NCI-H2196 (cell line): ENCODE data around the gene CATSPERB.
A peak's percentile ranks its signal among the peaks of the same experiment; 100 is the strongest.
"Not testable (repeated sequence)": the region's sequence is repeated elsewhere in the genome, so short reads cannot be mapped to it uniquely, and the experiment has no call there.

Experiments
- DNase-seq: peaks from one replicate; lab custom pipeline; 2025; ENCODE audit not compliant: unreplicated experiment; lab: John Stamatoyannopoulos, UW

The CATSPERB gene, protein sequence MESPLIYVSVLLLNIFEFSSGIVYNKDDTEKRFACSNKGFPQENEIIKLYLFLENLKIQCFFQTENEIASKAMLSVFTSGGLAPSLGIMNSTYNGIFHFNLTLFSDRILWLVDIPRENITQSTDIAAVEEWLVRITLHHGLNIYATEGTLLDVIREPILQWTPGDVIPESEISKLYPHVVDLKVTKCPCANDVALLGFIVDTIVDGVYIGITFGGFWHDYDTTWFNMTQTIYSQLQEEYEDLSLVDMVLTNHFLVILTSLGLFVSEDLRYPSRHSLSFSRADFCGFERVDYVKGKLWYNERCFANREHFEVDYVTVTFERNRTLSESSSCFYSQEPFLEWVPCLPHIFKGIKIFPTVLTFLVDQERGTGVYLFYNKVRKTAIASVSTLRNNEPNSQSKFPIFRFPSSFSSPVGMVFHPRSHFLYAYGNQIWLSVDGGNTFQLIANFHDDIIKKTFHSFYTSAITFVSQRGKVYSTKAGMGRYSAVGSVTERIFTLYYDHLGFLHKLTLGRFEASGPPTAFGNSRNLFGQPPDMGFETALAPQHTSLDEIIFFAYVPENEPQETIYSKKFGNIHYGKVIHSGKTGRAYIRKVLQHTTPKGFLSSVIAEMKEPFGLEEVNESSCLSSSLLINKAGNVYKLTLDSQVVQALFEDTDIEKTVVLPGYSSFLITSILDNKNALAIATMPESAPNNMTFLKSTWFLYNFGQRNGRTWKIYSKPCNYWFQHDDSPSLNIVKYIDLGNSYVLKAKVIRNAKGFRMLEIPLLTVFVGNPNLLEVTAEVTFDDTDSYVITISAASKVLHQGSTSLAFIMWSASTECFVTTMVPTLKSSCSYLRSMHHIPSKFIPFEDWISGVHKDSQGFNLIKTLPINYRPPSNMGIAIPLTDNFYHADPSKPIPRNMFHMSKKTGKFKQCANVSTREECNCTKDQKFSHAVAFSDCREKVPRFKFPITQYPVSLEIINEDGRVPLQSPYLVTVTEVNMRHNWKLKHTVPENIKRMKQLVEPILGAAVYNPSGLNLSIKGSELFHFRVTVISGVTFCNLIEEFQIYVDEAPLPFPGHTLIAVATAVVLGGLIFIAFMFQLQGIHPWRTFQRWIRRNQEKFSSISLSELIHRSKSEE

DNA sequence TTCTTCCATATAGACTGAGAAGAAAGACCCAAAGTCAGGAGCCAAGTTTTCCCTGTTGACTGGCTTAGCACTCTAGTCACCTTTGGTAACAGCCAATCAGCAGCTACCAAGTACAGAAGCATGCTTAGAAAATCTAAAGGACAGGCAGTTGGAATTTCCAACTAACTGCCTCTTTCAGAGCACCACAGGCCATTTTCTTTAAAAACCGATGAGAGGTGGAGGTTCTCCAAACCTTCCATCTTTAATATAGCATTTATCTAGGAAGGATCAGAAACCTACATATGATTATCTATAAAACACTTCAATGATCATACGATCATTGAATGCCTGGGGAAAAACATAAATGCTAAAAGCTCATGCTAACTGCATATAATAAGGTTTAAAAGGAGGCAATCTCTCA, at the start of gene CATSPERB:
TSS of gene CATSPERB (minus strand) at position 101 of the 400 bp plus-strand sequence. CDS start 2,607 bp downstream, outside the sequence.
- no peak for DNase-seq

DNA sequence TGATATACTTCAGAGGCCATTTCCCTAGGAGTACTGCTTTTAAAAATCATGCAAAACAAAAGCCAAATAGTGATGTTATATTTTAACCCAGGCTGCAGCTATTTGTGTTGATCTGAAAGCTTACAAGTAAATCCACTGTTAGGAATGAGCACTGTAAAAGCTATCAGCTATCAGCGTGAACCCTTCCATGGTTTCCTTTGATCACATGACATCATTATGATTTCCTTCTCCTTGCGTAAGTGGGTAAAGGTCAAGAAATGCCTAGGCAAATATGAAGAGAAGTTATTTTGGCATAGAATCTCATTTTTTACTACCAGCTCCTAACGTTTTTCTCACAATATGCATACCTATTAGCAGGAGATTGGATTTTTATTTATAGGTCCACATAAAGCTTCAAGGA, 48.6 kb upstream of the CATSPERB start:
- DNase-seq, result no peak

DNA sequence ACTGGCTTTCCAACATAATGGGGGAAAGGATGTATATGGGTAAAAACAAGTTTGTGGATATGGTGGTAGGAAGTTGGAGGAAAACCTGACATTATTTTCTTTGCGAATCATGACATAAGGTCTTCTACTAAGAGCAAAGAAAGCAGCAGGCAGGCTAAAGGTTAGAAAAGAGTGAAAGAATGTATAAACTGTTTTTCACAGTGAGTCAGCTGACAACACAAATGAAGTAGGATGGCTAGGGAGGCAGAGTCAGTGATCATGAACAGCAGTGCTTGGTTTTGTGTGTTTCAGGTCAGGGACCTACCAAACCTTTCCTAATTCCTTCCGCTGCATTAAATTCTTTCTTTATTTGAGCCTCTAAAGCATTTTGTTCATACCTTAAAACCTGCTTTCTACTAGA, 46.3 kb upstream of the CATSPERB start:
- no peak for DNase-seq

DNA sequence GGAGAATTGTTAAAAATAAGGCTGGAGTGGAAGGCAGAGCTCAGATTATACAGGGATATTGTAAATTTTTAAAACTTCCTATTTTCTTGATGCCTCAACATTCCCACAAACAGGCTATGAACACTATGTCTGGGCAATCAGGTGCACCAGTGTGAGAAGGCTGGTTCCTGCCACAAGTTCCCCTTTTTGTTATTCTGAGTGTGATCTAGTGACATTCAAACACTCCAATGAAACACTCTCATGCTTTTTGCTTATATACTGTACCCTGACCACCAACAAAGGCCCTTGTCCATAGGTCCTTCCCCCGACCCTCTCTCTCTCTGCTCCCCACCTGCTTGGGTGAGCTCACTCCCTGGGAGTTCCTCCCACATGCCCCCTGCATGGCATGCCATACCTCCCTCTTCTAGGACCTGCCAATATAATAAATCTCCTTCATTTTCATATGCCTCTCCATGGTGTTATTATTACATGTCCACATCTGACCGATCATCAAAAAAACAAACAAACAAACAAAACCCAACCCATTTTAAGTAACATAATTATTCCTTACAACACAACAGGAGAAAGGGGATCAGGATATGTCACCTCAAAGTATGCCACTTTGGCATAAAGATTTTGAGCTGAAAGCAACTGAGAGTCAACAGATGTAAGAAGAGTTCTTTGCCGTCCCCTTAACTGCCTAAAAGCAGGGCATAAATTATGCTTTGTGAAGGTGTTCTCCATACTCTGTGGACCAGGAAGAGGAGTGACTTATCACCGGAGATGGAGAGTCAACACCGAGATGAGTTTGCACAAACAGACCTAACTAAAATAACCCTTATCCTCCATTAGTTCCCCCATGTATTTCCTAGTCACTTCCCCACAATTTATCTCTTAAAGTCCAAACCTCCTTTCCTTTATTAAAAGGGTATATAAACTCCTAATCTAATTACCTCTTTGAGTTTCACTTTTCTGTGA, 42.5 kb upstream of the CATSPERB start:
- no peak for DNase-seq

DNA sequence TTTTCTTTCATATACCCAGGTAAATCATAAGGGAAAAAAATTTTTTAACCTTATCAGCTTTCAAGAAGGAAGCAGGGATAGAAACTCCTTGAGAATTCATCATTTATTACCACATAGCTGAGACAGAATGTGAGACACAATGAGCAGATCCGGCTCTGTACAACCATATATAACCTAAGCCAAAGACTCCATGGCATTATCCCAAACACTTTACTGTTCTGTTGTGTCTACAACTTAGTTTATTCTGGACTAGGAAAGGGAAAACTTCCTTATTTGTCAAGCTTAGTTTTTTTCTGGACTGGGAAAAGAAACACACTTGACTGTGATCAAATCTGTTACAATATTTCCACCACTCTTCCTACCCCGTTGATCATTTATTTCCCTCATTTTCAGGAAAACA, 38.3 kb upstream of the CATSPERB start:
- no peak for DNase-seq

DNA sequence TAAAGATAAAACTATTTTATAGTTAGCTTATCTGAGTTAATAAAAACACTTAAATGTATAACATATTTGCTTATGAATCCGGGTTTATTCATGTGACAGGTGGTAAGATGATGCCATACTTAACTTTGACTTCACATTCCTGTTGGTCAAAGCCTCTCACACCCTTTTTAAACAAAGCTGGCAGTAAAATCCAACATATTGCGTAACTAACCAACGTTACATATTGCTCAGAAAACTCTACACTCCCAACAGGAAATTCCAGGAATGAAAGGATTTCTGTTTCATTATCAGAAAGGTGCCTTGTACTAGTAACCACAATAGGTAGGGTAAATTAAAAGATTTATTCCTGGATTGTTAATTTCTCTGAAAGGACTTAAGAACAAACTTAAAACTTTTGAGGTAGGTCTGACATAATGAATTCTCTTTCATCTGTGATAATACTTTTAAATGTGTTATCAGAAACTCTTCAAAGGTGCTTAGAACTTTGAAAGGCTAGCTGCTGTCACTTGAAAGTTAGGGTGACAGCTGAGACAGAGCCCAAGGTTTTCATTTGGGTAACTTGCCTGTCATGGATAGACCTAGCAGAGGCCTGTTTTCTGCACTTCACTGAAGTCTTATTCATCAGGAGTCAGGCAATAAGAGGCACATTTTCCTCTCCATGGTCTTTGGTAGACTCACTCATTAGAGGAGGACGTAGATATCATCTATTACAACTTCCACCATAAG, 23.8 kb upstream of the CATSPERB start:
- peak; percentile 3 for DNase-seq

DNA sequence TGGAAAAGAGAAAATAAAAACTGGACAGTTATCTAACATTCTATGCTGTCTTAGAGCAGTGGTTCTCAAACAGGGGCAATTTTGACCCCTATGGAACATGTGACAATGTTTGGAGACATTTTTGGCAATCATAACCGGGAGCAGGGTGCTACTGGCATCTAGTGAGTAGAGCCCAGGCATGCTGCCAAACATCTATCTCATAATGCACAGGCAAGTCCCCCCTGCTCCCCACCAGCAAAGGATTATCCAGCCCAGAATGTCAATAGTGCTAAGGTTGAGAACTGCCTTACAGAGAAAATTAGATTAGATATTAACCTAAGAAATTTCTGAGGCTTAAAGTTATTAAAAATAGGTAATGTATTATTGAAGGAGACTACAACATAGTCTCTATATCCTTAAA, 22.9 kb upstream of the CATSPERB start:
- DNase-seq, result no peak

DNA sequence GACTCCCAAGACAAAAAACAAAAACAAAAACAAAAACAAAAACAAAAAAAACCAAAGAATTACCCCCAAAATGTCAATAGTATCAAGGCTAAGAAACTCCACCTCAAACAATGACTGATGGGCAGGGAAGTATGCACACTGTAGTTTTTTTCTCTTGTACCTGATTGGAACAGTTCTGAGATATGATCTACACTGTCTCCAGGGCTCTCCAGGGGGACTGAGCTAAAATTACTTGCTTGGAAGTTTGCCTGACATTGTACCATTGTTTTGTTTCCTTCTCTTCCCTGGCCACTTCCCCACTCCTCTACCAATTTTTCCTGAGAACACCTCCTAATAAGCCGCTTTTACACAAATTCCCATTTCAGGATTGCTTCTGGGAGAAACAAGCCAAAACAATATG, 22.3 kb upstream of the CATSPERB start:
- DNase-seq, result no peak

DNA sequence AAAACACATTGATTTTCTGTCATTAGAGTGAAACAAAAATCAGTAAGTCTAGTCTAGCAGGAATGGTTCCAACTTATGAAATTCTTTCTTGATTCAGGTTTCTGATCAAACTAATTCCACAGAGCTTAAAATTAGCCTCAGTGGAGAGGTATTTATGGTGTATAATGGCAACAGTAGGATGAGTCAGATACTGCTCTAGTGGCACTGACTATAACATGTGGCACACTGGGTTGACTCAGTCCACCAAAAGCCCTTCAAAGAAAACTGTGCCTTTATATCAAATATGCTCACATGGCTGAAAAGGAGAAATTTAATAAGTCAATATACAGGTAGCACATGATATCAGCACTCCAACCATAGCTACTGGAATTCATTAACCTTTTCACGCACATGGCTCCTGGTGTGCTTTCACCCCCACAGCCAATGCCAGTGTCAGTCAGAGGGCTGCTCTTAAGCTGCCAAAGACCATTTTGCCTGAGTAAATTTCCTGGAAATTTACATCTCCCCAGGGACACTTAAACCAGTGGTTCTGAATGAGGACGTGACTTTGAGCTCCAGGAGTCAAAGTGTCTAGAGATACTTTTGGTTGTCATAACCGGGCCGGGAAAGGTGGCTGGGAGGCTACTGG, 21.7 kb upstream of the CATSPERB start:
- no peak for DNase-seq

DNA sequence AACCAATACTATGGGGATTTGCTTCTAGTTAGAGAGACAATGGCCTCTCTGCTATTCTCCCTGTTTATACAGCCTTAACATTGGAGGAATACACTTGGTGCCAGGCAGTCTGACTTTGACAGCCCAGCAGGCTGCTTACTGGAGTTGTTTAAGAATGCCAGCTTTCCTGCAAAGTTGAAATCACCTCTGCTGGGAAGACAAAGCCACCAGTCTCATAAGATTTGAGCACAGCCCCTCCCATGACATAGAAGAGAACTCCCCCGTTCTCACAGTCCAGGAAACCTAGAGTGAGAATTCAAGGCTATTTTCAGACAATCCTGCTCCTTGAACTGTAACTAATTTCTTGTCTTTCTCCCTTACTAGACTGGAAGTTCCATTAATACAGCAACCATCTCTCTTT, 21.1 kb upstream of the CATSPERB start:
- DNase-seq, result no peak

DNA sequence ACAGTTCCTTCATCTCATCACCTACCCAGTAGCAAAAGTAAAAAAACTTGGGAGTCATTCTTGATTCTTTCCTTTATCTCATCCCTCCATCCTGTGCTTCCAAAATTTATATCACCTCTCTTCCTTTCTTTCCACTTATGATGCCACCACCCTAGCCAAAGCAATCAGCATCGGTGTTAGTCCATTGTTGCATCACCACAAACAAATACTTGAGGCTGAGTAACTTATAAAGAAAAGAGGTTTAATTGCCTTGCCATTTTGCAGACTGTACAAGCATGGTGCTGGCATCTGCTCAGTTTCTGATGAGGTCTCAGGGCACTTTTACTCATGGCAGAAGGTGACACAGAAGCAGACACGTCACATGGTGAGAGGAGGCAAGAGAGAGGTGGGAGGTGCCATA, 19.8 kb upstream of the CATSPERB start:
- DNase-seq, result no peak

DNA sequence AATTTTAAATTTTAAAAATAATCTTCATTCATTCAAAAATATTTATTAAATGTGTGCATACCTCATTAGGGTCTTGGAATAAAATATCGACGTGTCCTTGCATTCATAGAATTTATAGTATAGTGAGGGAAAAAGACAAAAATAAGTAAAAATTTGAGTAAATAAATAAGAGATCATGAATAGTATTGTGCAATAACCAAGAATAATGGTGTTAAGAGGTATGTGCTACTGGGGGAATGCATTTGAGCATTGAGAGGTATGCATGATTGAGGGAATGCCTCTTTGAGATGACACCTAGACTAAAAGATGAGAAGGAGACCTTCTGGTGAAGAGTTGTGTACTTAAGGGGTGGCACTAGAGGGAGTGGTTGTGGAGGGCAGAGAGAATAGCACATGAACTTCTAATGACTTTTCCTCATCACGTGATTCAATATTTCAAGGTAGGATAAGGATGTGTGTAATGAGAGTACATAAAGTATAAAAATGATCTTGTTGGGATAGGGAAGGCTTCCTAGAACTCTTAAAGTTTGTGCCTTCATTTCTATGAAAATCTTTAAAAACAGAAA, 18.8 kb upstream of the CATSPERB start:
- DNase-seq, result no peak

DNA sequence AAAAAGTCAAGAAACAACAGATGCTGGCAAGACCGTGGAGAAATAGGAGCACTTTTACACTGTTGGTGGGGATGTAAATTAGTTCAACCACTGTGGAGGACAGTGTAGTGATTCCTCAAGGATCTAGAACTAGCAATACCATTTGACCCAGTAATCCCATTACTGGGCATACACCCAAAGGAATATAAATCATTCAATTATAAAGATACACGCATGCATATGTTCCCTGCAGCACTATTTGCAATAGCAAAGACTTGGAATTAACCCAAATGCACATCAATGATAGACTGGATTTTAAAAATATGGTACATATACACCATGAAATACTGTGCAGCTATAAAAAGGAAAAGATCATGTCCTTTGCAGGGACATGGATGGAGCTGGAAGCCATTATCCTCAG, 18.0 kb upstream of the CATSPERB start:
- DNase-seq, result no peak

DNA sequence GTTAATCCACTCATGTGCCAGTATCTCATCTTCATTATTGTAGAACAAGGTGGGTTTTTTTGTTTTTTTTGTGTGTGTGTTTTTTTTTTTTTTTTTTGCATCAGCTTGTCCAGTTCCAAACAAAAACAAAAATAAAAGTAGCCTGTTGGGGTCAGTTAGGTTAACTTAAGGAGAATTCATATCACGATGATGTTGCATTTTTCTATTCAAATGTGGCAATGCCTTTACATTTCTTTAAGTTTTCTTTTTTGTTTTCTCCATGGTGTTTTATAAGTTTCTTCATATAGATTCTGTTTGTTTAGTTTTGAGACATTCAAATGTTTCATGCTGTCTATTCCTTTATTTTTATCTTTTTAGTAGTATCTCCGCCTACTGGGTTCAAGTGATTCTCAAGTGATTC, 16.2 kb upstream of the CATSPERB start:
- no peak for DNase-seq

DNA sequence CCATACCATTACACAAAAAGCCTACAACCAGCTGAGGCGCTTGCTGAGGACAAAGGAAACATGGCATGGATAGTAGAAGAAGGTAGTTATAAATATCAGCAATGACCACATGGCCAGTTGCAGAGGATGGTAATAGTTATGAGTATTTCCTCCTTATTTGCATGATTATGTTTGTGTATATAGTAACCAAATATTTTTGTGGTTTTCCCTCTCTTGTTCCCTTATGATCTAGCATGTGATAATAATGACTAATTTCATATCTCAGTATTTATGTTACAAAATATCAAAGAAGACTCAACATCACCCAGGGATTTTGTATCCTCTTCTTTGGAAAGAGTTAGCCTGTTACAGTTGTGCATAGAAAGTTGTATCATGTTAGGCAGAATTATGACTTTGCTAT, 13.5 kb upstream of the CATSPERB start:
- no peak for DNase-seq

DNA sequence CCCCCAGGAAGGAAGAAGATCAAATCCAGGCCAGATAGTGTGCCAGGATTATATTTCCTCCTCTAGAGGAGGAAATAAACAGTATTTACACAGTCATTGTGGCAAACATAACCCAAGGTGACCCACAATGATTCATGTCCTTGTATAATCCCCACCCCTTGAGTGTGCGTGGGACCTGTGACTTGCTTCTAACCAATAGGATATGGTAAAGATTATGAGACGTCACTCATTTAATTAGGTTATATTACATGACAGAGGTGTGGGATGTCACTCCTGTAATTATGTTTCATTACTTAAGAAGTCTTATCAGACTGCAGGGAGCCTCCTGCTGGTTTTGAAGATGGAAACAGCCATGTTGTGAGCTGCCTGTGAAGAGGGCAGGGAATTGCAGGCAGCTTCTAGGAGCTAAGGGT, 12.2 kb upstream of the CATSPERB start:
- no peak for DNase-seq

DNA sequence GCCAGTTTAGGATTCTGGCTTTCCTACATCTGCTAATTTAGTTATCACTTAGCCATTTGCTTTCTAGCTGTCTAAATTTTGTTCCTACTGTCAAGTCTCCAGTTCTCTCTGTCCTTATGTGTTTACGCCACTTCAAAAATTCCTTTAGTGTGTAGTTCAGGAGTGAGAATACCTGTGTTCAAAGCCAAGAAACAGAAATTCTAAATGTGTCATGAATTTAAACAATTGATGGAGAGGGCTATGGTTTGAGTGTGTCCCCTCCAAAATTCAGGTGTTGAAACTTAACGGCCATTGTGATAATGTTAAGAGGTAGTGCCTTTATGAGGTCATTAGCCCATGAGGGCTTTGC, 11.4 kb upstream of the CATSPERB start:
- no peak for DNase-seq

DNA sequence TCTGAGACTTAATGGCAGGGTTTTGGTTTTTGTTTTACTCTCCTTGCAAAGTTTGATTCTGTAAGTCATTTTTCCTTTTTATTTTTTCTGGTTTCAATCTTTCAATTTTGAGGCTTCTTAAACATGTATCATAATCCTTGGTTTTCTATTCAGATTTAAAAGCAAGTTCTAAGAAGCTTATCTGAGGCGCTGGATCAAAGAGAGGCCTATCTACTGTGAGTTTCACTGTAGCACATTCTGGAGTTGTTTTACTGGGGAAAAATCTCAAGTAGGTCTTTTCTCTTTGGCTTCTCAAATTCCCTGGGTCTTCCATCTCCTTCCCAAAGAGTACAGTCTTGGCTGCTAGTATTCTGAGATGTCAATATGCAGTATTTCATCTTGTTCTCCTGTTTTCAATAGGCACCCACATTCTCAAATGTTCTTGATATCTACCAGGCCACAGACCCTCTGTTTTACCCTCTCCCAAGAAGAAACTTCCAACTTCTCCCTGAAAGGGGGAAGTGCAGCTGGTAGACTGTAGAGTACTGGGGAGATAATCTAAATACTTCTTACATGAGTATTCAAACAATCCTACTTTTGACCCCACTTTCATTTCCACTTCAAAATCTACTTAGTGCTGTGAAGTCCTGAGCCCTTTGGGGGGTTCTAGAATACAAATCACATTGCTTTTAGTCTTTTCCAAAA, 10.9 kb upstream of the CATSPERB start:
- DNase-seq, result no peak

DNA sequence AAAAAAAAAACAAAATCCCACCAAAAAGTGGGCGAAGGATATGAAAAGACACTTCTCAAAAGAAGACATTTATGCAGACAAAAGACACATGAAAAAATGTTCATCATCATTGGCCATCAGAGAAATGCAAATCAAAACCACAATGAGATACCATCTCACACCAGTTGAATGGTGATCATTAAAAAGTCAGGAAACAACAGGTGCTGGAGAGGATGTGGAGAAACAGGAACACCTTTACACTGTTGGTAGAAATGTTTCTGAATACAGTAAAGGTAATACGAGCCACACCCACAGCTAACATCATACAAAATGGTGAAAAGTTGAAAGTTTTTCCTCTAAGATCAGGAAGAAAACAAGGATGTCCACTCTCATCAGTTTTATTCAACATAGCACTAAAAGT, 8.0 kb upstream of the CATSPERB start:
- DNase-seq, result not testable (repeated sequence)
